ENCODE data around the gene MAG. TPM values are rescaled to one million over a fixed set of nuclear protein-coding genes. Genes with fewer than 3 reads are reported as not detected.

The MAG gene
- total and polyA plus RNA-seq, 9 of the 15 experiments (the other 6 are each of a cell fraction or from before 2014, with no cell fraction given): 0.11 to 10.0 (median 1.6) TPM

DNA sequence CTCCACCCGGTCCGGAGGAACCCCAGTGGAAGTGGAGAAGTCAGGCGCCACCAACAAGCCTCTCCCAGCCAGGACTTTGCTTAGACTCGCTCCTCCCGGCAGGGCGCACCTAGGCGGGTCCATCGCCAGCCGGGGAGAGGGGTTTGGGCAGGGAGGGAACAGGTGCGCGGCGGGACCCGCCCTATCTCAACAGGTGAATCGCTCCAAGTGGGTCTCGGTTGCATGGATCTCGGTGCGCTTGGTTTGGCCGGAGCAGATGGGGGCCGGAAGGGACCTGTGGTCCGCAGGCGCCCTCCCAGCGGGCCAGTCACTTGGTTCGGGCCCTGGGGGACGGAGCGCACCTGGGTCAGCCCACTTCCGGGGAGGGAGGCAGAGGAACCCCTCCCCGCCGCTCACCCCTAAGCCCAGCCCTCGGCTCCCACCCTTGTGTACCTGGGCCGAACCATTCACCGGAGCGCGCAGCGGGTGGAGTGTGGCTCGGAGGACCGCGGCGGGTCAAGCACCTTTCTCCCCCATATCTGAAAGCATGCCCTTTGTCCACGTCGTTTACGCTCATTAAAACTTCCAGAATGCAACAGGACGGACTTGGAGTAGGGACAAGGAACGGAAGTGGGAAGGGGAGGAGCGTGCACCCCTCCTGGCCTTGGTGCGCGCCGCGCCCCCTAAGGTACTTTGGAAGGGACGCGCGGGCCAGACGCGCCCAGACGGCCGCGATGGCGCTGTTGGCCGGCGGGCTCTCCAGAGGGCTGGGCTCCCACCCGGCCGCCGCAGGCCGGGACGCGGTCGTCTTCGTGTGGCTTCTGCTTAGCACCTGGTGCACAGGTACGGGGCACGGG lies 43.4 kb upstream of the MAG start, which contains the start of gene LSR (continued):
- TF ChIP-seq, protein P1, sequence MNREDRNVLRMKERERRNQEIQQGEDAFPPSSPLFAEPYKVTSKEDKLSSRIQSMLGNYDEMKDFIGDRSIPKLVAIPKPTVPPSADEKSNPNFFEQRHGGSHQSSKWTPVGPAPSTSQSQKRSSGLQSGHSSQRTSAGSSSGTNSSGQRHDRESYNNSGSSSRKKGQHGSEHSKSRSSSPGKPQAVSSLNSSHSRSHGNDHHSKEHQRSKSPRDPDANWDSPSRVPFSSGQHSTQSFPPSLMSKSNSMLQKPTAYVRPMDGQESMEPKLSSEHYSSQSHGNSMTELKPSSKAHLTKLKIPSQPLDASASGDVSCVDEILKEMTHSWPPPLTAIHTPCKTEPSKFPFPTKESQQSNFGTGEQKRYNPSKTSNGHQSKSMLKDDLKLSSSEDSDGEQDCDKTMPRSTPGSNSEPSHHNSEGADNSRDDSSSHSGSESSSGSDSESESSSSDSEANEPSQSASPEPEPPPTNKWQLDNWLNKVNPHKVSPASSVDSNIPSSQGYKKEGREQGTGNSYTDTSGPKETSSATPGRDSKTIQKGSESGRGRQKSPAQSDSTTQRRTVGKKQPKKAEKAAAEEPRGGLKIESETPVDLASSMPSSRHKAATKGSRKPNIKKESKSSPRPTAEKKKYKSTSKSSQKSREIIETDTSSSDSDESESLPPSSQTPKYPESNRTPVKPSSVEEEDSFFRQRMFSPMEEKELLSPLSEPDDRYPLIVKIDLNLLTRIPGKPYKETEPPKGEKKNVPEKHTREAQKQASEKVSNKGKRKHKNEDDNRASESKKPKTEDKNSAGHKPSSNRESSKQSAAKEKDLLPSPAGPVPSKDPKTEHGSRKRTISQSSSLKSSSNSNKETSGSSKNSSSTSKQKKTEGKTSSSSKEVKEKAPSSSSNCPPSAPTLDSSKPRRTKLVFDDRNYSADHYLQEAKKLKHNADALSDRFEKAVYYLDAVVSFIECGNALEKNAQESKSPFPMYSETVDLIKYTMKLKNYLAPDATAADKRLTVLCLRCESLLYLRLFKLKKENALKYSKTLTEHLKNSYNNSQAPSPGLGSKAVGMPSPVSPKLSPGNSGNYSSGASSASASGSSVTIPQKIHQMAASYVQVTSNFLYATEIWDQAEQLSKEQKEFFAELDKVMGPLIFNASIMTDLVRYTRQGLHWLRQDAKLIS (CRISPR knock-in tag; IDR thresholded peaks at IDR 0.05): peak; percentile 30; the same call in 1 of the 2 replicates
- TF ChIP-seq HNRNPK (IDR thresholded peaks at IDR 0.05; ENCODE audit: low read depth, low read length, poor library complexity, severe bottlenecking) (peak; percentile 22), MYBL2 (IDR thresholded peaks at IDR 0.05; ENCODE audit: low read depth) (no peak), MYBL2 (CRISPR knock-in tag; IDR thresholded peaks at IDR 0.05; ENCODE audit: borderline replicate concordance) (no peak), CHCHD3 (CRISPR knock-in tag; IDR thresholded peaks at IDR 0.05) (no peak), ZNF57 (CRISPR knock-in tag; IDR thresholded peaks at IDR 0.05) (no peak), KLF1 (tag; IDR thresholded peaks at IDR 0.05) (peak; percentile 76), ZNF431 (CRISPR knock-in tag; IDR thresholded peaks at IDR 0.05) (no peak), CHD1 (IDR thresholded peaks at IDR 0.05; ENCODE audit: low read length) (no peak), RBM39 (optimal IDR thresholded peaks at IDR 0.05; ENCODE audit: low read depth, low read length) (no peak), ZNF384 (IDR thresholded peaks at IDR 0.05; ENCODE audit: low read depth, low read length) (no peak), RBM25 (IDR thresholded peaks at IDR 0.05; ENCODE audit: low read depth, low read length, severe bottlenecking) (no peak), SIX5 (IDR thresholded peaks at IDR 0.05; ENCODE audit: borderline replicate concordance in 1 of 2, insufficient read depth in 1 of 2, low read depth in 1 of 2, low read length in 2 of 2) (peak; percentile 24 to 25; a peak in 2 of 4 replicates), CBX3 (IDR thresholded peaks at IDR 0.05; ENCODE audit: borderline replicate concordance in 1 of 2, low read length in 2 of 2) (no peak), ELF1 (tag; IDR thresholded peaks at IDR 0.05) (peak; percentile 78), RBBP5 (IDR thresholded peaks at IDR 0.05; ENCODE audit: borderline replicate concordance, insufficient read depth, low read length, poor library complexity, severe bottlenecking) (peak; percentile 92), MIER1 (IDR thresholded peaks at IDR 0.05; ENCODE audit: low read depth) (peak; percentile 61; the same call in 1 of the 2 replicates), CCAR2 (IDR thresholded peaks at IDR 0.05; ENCODE audit: low read depth, low read length) (no peak)
- TF ChIP-seq, protein P2, sequence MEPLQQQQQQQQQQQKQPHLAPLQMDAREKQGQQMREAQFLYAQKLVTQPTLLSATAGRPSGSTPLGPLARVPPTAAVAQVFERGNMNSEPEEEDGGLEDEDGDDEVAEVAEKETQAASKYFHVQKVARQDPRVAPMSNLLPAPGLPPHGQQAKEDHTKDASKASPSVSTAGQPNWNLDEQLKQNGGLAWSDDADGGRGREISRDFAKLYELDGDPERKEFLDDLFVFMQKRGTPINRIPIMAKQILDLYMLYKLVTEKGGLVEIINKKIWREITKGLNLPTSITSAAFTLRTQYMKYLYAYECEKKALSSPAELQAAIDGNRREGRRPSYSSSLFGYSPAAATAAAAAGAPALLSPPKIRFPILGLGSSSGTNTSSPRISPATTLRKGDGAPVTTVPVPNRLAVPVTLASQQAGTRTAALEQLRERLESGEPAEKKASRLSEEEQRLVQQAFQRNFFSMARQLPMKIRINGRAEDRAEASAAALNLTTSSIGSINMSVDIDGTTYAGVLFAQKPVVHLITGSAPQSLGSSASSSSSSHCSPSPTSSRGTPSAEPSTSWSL (CRISPR knock-in tag; IDR thresholded peaks at IDR 0.05; ENCODE audit: borderline replicate concordance): no peak
- TF ChIP-seq, protein P3, sequence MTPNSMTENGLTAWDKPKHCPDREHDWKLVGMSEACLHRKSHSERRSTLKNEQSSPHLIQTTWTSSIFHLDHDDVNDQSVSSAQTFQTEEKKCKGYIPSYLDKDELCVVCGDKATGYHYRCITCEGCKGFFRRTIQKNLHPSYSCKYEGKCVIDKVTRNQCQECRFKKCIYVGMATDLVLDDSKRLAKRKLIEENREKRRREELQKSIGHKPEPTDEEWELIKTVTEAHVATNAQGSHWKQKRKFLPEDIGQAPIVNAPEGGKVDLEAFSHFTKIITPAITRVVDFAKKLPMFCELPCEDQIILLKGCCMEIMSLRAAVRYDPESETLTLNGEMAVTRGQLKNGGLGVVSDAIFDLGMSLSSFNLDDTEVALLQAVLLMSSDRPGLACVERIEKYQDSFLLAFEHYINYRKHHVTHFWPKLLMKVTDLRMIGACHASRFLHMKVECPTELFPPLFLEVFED (CRISPR knock-in tag; conservative IDR thresholded peaks at IDR 0.05): no peak

All from K562 (cell line).